ENCODE data around the gene DHCR24. TPM values are rescaled to one million over a fixed set of nuclear protein-coding genes. Genes with fewer than 3 reads are reported as not detected.
"Not testable (repeated sequence)": the region's sequence is repeated elsewhere in the genome, so short reads cannot be mapped to it uniquely, and the experiment has no call there.

Gene DHCR24
- total and polyA plus RNA-seq, 5 donors: 10.7 to 28.7 (median 17.5) TPM

DNA sequence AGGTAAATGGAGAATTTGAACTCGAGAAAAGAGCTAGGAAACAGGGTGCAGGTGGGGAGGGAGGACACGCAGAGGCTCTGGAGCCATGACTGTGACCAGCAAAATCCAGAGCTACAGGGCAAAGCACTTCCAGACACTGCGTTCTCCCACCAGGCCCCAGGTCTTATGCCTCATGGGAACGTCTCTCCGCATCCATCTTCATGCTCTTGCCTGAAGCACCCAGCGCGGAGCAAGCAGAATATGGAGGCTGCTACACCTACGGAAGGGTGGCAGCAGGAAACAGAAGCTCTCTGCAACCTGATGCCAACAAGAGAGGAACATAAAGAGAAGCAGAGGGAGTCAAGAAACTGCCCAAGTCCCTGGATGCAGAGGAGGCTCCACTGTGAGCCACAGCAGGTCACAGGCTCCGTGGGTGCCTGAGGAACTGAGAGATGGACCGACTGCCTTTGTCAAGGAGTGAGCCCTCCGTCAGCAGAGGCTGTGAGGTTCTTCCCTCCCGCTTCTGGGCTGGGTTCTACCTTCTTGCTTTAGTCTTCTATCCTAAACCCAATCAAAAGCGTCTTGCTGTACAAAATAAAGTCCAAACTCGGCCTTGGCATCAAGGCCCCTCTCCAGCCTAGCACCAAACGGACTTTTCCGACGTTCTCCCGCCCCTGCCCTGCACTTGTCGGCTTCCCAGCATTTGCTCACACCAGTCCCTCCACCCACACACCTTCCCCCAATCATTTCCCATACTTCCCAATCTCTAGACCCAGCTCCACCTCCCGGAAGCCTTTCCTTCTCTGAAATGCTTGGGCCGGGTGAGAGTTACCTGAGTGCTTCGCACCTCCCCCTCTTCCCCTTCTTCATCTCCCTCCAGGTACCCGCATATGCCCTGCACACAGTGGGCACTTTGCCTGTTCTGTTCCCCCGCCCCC lies 930 bp downstream of the DHCR24 start:
- ATAC-seq: peak; percentile 7 to 31
- no peak overlapping the region for H3K27ac ChIP-seq (ENCODE audit: low read length)
- DNase-seq: no peak
- peaks cover 9% of the 10 kb centered on the region for H3K4me1 ChIP-seq (ENCODE audit: control insufficient read depth, insufficient read depth, low read length)
- intact Hi-C loops (cut with DNase I): no loop called here
- 38% methylated on average over 24 of the region's 24 CpGs for WGBS
- no peaks in the 10 kb centered on the region for H3K9me3 ChIP-seq (ENCODE audit: control insufficient read depth, low read length)
- no peaks in the 10 kb centered on the region for H3K27me3 ChIP-seq (ENCODE audit: control insufficient read depth, insufficient read depth)
- H3K4me3 ChIP-seq (ENCODE audit: low read length): peak overlapping the region; percentile 67

DNA sequence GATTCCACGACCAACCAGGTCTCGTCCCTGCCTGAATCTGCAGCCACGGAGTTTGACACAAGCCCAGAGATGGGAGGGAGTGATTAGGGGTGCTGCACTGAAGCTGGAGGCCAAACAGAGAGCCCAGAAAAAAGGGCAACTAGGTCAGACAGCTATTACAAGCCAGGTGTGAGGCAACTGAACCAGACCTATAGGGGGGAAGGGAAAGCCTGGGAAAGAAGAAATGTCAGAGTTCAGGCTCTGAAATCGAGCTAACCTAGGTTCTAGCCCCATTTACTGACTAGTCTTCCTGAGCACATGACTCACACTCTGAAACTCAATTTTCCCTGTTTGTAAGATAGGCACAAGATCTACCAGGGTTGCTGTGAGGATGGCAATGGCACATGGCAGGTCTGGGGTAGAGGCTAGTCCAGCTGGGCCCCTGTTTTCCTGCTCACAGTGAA lies 1.7 kb downstream of the DHCR24 start:
- ATAC-seq: no peak
- intact Hi-C loops (cut with DNase I): no loop called here
- WGBS: 86% methylated on average over 4 of the region's 4 CpGs

DNA sequence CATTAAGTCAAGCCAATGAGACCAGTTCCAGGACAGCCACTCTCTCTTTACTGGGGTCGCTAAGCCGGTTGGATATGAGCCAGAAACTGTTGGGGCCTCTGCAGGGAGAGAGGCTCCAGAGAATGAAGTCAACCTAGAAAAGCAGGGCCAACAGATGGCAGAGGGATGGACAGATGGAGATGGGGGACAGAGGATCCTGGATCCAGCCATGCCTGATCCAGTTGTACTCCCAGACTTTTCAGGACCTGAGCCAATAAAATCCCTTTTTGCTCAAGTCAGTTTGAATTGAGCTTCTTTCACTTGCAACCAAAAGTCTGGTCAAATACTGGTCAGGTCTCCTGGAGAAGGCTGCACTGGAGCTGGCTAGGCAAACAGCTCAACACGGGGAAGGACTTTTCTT lies 2.2 kb downstream of the DHCR24 start:
- Histone ChIP-seq H3K4me3 (ENCODE audit: low read length) (no peak overlapping the region), H3K27me3 (ENCODE audit: control insufficient read depth, insufficient read depth) (no peaks in the 10 kb centered on the region), H3K27ac (ENCODE audit: low read length) (no peak overlapping the region), H3K4me1 (ENCODE audit: control insufficient read depth, insufficient read depth, low read length) (peaks cover 9% of the 10 kb centered on the region), H3K9me3 (ENCODE audit: control insufficient read depth, low read length) (no peaks in the 10 kb centered on the region)
- WGBS: 75% methylated on average over 3 of the region's 3 CpGs
- intact Hi-C loops (cut with DNase I): no loop called here
- ATAC-seq: no peak
- DNase-seq: no peak

More for the DNA sequence above, 1.7 kb downstream of the DHCR24 start:
- DNase-seq: no peak
- H3K4me1 ChIP-seq (ENCODE audit: control insufficient read depth, insufficient read depth, low read length): peaks cover 9% of the 10 kb centered on the region
- no peak overlapping the region for H3K27ac ChIP-seq (ENCODE audit: low read length)
- no peak overlapping the region for H3K4me3 ChIP-seq (ENCODE audit: low read length)
- no peaks in the 10 kb centered on the region for H3K27me3 ChIP-seq (ENCODE audit: control insufficient read depth, insufficient read depth)
- no peaks in the 10 kb centered on the region for H3K9me3 ChIP-seq (ENCODE audit: control insufficient read depth, low read length)

DNA sequence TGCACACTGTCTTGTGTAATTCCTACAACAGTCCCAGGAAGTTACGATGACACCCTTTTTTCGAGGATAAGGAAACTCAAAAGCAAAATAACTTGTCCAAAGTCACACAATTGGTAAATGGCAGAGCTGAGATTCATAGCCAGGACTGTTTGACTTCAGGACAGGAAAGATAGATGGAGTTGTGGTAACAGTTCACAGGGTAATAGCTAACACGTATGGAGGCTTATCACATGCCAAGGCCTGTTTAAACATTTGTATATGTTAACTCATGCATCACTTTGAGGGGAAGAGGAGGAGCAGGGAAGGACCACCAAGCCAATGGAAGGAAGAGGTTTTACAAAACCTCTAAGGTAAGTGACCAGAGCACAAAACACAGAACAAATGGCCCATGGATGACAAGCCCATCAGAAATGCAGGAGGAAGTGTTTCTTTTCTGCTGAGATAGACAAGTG lies 2.8 kb downstream of the DHCR24 start:
- no peak overlapping the region for H3K27ac ChIP-seq (ENCODE audit: low read length)
- peaks cover 9% of the 10 kb centered on the region for H3K4me1 ChIP-seq (ENCODE audit: control insufficient read depth, insufficient read depth, low read length)
- H3K9me3 ChIP-seq (ENCODE audit: control insufficient read depth, low read length): no peaks in the 10 kb centered on the region
- ATAC-seq: no peak
- H3K4me3 ChIP-seq (ENCODE audit: low read length): no peak overlapping the region
- no peak for DNase-seq
- WGBS: 39% methylated on average over 3 of the region's 3 CpGs
- no peaks in the 10 kb centered on the region for H3K27me3 ChIP-seq (ENCODE audit: control insufficient read depth, insufficient read depth)
- intact Hi-C loops (cut with DNase I): no loop called here

DNA sequence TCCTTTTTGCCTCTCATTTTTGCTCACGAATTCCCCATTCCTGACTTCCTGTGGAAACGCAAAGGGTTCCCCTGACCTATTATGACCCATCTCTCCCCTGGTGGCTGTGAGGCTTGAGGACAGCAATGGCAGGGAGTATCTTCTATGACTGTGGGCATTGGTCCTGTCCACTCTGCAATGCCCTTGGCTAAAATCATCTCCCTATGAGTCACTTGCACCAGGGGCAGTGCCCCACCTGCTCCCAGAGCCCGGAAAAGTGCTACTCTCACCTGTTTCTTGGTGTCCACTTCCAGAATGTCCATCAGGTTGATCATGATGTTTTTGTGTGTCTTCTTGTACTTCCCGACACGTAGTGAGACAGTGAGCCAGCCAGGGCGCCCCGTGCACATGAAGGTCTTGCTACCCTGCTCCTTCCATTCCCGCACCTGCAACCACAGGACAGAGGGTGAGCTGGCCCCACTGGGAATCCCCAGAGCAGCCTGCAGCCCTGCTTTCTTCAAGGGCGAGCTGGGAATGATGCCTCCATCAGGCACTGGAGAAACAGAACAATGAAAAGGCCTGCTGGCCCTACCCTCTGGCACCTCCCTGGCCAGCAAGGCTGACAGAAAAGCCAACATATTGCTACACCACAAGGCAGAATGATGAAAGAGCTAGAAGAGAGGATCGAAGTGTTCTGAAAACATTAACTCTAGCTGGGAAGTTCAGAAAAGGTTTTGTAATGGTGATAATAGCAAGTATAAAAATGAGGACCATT lies 3.5 kb downstream of the DHCR24 start:
- no peak overlapping the region for H3K4me3 ChIP-seq (ENCODE audit: low read length)
- no peaks in the 10 kb centered on the region for H3K27me3 ChIP-seq (ENCODE audit: control insufficient read depth, insufficient read depth)

DNA sequence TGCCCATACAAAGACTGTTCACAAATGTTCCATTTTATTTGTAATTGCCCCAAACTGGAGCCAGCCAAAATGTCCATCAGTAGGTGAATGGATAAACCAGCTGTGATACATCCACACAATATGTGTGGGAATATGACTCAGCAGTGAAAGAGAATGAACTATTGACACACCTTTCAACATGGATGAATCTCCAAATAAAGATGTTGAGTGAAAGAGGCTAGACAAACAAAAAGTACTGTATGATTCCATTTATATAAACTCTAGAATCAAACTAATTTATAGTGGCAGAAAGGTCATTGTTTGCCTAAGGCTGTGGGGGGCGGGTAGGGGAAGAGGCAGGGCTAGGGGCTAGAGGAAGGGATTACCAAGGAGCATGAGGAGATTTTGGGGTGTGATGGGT lies 4.5 kb downstream of the DHCR24 start:
- intact Hi-C loops (cut with DNase I): no loop called here
- DNase-seq (no peak), ATAC-seq (no peak)
- no peak overlapping the region for H3K4me3 ChIP-seq (ENCODE audit: low read length)
- no peaks in the 10 kb centered on the region for H3K27me3 ChIP-seq (ENCODE audit: control insufficient read depth, insufficient read depth)
- H3K4me1 ChIP-seq (ENCODE audit: control insufficient read depth, insufficient read depth, low read length): peaks cover 9% of the 10 kb centered on the region
- no peaks in the 10 kb centered on the region for H3K9me3 ChIP-seq (ENCODE audit: control insufficient read depth, low read length)
- H3K27ac ChIP-seq (ENCODE audit: low read length): no peak overlapping the region
- WGBS: 92% methylated on average over 1 of the region's 1 CpG

More for the DNA sequence above, 3.5 kb downstream of the DHCR24 start:
- ATAC-seq (no peak), DNase-seq (peak in 1 of 3 donors; percentile 27)
- 89% methylated on average over 10 of the region's 10 CpGs for WGBS
- intact Hi-C loops (cut with DNase I): no loop called here
- H3K9me3 ChIP-seq (ENCODE audit: control insufficient read depth, low read length): no peaks in the 10 kb centered on the region
- H3K4me1 ChIP-seq (ENCODE audit: control insufficient read depth, insufficient read depth, low read length): peaks cover 9% of the 10 kb centered on the region
- H3K27ac ChIP-seq (ENCODE audit: low read length): no peak overlapping the region

DNA sequence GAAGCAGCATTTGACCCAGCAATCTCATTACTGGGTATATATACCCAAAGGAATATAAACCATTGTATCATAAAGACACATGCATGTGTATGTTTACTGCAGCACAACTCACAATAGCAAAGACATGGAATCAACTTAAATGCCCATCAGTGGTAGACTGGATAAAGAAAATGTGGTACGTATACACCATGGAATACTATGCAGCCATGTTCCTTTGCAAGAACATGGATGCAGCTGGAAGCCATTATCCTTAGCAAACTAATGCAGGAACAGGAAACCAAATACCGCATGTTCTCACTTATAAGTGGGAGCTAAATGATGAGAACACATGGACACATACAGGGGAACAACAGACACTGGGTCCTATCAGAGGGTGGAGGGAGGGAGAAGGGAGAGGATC lies 5.4 kb downstream of the DHCR24 start:
- DNase-seq; H3K27ac ChIP-seq (ENCODE audit: low read length); H3K4me1 ChIP-seq (ENCODE audit: control insufficient read depth, insufficient read depth, low read length); H3K4me3 ChIP-seq (ENCODE audit: low read length); intact Hi-C loops (cut with DNase I); H3K9me3 ChIP-seq (ENCODE audit: control insufficient read depth, low read length); ATAC-seq; H3K27me3 ChIP-seq (ENCODE audit: control insufficient read depth, insufficient read depth): not testable (repeated sequence)
- 95% methylated on average over 2 of the region's 2 CpGs for WGBS

DNA sequence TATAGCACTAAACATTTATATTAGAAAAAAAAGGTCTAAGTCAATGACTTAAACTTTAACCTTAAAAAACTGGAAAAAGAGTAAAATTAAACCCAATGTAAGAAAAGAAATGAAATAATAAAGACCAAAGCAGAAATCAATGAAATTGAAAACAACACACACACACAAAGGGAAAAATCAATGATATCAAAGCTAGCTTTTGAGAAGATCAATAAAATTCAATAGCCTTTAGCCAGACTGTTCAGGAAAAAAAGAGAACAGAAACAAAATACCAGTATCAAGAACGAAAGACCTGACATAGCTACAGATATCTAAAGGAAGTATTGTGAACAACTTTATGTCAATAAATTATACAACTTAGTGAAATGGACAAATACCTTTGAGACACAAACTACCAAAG lies 7.1 kb downstream of the DHCR24 start:
- 84% methylated on average over 1 of the region's 1 CpG for WGBS

DNA sequence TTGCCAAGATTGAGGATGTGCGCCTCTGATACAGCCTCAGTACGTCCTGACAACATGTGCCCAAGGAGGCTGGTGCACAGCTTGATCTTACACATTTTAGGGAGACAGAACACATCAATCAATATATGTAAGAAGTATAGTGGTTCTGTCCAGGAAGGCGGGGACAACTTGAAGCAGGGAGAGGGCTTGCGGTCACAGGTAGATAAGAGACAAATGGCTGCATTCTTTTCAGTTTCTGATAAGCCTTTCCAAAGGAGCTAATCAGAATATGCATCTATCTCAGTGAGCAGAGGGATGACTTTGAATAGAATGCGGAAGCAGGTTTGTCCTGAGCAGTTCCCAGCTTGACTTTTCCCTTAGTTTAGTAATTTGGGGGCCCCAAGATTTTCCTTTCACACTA lies 10.2 kb downstream of the DHCR24 start:
- Histone ChIP-seq H3K9me3 (ENCODE audit: control insufficient read depth, low read length) (no peaks in the 10 kb centered on the region), H3K4me3 (ENCODE audit: low read length) (no peak overlapping the region), H3K27ac (ENCODE audit: low read length) (no peak overlapping the region), H3K4me1 (ENCODE audit: control insufficient read depth, insufficient read depth, low read length) (no peaks in the 10 kb centered on the region), H3K27me3 (ENCODE audit: control insufficient read depth, insufficient read depth) (no peaks in the 10 kb centered on the region)
- 95% methylated on average over 5 of the region's 5 CpGs for WGBS
- intact Hi-C loops (cut with DNase I): no loop called here
- ATAC-seq (no peak), DNase-seq (no peak)

More for the DNA sequence above, 7.1 kb downstream of the DHCR24 start:
- DNase-seq: no peak
- H3K27ac ChIP-seq (ENCODE audit: low read length): no peak overlapping the region
- intact Hi-C loops (cut with DNase I): no loop called here
- H3K27me3 ChIP-seq (ENCODE audit: control insufficient read depth, insufficient read depth): no peaks in the 10 kb centered on the region
- H3K4me1 ChIP-seq (ENCODE audit: control insufficient read depth, insufficient read depth, low read length): peaks cover 3% of the 10 kb centered on the region
- H3K4me3 ChIP-seq (ENCODE audit: low read length): no peak overlapping the region
- no peak for ATAC-seq
- H3K9me3 ChIP-seq (ENCODE audit: control insufficient read depth, low read length): no peaks in the 10 kb centered on the region

DNA sequence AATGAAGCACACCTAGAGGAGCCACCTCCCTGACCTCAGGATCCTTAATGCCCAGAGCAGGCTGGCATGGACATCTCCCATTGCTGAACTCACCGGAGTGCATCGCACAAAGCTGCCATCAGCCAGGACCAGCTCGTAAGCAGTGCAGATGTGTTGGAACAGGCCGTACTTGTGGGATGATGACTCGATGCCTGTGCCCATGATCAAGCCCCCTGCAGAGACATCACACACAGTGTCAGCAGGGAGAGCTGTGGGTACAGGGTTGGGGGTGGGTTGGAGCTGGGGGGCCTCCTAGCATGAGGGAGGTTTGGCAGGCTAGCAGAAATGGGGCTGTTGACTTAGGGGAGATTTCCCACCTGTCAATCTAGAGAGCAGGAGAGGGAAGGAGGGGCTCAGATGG lies 12.0 kb downstream of the DHCR24 start:
- peak in 1 of 2 donors; percentile 14 for ATAC-seq
- no peaks in the 10 kb centered on the region for H3K4me1 ChIP-seq (ENCODE audit: control insufficient read depth, insufficient read depth, low read length)
- H3K27me3 ChIP-seq (ENCODE audit: control insufficient read depth, insufficient read depth): no peaks in the 10 kb centered on the region
- H3K4me3 ChIP-seq (ENCODE audit: low read length): no peak overlapping the region
- H3K27ac ChIP-seq (ENCODE audit: low read length): no peak overlapping the region
- H3K9me3 ChIP-seq (ENCODE audit: control insufficient read depth, low read length): no peaks in the 10 kb centered on the region
- DNase-seq: no peak
- 96% methylated on average over 5 of the region's 5 CpGs for WGBS
- intact Hi-C loops (cut with DNase I): no loop called here

All from right cardiac atrium (tissue), 5 donors.